NCI-H2196 treated with DMSO at 0.1 percent for 48 hours (cell line): ENCODE measurements around the gene TMEM247.

ENCODE experiments used
- DNase-seq: peaks from one replicate; lab custom pipeline; 2025; ENCODE audit not compliant: unreplicated experiment; lab: John Stamatoyannopoulos, UW

TMEM247 gene

DNA sequence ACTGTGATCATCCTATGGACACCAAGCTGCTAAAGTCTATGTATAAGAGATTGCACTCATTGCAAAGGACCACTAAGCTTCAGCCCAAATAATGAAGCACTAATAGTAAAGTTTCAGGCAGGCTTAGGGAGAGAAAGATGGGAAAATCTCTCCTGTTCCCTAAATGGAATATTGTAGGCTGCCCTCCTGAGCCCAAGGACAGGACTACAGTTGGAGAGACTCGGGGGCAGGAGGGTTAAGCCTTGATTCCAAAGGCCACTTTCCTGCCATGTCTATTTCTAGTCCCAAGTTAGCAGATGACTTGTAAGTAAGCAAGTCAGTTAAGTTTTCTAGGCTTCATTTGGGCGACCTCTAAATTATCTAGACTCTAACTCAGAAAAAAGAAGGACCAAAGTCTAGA is 9.0 kb downstream of the TMEM247 start:
- DNase-seq, result no peak

DNA sequence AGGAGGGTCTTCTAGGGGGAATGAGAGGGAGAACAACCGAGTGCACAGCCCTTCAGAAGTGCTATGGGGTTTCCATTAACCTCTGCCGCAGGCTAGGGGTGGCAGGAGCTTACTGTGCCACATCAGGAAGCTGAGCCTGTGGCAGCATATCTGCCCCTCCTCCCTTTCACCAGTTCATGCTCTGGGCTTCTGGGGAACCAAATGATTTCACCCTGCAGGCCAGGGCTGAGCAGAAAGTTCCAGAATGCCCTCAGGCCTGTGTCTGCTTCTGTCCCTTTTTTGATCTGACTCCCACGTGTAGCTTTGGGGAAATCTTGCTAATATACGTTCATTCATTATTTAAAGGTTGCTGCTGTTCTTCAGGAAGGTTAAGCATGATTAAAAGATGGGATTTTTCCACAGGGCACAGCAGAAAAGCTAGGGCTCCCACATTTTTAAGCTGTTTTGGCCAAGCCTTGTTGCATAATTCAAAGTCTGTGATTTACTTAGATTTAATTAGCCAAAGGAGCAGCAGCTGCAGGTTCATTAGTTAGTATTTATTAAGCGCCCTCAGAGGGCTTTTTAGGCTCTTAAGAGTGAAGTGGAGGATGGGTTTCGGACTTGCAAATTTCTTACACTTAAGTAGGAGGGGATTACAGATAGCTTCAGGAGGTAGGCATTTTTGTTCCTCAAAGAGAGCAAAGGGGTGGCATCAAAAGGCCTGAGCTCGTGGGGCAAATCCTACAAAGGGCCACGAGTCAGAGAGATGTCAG is 10.2 kb downstream of the TMEM247 start:
- no peak for DNase-seq

DNA sequence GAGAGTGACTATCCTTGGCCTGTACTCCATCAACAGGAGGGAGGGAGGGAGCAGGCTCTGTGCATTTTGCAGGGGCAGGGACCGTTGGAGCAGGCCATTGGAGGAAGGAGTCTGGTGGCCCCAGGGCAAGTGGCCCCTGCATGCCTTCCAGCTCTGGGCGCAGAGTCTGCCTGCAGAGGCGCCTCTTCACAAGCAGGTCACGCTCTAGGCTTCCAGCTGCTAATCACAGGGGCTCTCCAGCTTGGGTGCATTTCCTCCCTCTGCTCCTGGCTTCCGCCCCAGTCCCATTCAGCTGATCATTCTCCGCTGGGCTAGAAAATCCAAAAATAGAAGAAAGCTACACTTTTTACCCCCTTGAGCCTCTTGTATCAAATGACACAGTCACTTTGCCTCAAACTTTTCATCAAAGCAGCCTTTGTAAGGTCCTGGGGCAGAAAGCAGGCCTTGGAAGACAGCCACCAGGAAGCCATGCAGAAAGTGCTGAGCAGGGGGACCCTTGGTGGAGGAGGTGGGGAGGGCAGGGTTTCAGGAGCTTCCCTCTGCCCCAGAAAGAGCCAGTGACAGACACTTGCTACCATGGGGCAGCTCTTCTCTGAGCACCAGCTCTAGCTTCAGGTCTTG is 11.3 kb downstream of the TMEM247 start:
- DNase-seq, result no peak

DNA sequence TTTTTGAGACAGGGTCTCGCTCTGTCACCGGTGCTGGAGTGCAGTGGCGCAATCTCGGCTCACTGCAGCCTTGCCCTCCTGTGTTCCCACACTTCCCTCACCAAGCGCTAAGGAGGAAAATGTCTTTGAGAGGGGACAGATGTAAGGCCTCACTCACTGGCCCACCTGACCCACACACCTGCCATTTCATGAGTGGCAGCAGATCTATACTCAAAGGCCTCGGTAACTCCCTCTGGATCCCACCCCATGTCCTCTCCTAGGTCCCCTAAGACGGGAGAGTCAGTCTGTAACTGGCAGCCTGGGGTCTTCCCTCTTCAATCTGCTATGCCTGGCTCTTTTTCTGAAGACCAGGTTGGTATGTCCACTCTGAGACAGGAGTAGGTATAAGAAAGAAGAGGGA is 12.9 kb downstream of the TMEM247 start:
- DNase-seq, result no peak

DNA sequence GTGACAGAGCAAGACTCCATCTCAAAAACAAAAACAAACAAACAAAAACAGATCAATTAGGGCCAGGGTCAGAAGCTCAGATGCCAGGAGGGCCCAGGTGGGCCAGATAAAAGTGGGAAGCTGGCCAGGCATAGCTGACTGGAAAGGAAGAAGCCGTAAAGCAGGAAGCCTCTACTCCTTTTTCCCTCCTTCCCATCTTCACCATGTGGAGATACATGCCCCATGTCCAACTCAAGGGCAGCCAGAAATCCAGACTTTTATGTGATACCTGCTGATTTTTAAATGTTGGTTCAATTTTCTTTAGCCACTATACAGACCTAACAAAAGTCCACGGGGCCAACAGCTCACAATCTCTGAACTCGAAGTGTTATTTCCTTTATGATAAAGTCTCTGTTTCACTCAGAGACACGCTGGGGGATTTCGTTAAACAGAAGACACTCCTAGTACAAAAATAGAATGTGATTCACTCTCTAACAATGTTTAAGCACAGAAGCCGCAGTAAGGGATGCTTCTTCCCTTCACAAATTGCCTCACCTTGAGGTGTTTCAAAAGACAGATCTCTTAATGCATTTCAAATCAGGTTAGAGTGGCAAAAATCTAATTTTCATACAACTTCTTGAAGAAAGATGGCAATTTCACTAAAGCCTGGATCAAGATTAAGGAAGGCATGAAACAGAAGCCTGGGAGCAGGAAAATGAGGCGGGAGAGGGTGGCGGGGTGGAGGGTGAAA is 14.0 kb downstream of the TMEM247 start:
- DNase-seq, result no peak

DNA sequence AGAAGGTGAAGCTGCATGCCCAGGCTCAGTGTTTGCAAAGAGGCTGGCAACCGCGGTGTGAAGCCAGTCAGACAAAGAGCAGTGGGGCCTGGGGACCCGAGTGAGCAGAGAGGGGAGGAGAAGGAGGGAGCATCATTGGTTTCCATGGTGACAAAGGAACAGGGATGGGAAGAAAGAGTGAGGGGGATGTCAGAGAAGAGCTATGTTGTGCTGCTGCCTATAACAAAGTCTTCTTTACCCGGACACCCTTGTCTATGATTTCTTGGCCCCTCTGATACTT is 14.5 kb downstream of the TMEM247 start:
- DNase-seq, result no peak

DNA sequence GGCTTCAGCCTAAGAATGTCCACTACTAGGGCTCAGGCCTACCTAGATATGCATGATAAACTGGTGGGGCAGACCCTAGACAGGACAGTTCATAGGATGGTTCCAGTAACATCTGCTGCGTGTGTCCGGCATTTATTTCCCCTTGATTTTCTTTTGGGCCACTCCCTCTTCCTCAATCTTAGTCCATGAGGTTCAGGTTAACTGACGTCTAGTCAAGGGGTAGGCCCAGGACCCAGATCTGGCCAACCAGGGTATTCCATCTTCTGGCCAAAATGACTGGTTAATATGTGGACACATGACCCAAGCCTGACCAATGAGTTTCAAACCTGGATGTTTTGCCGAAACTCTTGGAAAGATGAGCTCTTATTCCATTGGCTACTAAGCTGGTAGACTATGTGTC is 15.2 kb downstream of the TMEM247 start:
- DNase-seq, result no peak

DNA sequence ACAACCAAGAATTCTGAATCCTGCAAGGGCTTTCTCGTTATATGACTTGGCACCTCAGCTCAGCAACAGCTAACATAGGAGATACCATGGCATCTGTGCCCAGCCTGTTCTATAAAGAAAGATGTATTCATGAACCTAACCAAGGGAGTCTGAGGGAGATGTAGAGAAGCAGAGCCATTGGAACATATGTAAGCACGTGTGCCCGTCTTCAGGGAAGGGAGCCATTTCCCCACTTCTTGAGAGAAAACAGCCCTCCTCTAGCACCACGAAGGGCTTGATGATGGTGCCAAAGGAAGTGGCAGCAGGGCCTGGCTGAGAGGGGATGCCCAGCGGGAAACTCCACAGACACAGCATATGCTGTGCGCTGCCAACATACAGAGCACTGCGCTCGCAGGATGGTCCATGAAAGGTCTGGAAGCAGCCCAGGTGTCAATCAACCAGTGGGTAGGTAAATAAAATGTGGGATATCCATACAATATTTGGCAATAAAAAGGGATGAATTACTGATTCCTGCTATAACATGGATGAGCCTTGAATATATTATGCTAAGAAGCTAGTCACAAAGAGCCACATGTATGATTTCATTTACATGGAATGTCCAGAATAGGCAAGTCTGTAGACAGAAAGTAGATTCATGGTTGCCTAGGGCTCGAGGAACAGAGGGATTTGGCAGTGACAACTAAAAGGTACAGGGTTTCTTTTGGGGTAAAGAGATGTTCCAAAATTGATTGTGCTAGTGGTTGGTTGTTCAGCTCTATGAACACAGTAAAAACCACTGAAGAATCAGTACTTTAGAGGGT is 16.1 kb downstream of the TMEM247 start:
- DNase-seq, result no peak

DNA sequence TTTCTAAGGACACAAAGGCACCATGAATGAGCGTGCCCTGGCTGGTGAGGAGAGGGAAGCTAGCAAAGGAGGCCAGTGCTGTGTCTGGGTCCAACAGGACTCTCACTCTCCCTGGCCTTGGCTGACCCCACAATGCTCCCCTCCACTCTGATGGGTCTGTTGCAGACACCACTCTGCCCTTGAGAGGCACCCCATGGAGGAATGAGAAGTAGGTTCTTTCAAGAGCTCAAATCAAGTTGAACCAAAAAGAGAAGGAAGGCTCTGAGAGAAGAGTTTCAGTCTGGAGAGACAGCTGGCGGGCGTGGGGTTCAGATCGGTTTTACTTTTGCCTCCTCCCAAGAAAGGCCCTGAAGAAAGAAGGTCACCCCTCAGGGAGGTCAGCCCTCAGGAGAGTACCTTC is 18.4 kb downstream of the TMEM247 start:
- no peak for DNase-seq

DNA sequence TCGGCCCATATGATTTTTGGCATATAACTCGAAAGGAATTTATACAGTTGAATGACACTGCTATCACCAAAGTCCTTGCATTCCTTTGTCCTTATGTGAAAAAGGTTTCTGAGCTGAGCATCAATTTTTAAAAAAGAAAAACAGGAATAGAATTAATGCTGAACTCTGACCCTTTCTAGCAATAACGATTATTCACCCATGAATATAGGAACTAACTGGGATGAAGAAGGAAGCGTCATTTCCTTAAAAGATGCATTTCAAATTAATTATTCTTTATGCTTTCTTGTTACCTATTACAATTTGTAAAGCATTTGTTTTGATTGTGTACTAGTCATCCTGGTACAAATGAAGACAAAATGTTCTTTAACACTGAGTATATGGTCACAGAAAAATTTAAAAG is 19.3 kb downstream of the TMEM247 start:
- DNase-seq, result no peak

DNA sequence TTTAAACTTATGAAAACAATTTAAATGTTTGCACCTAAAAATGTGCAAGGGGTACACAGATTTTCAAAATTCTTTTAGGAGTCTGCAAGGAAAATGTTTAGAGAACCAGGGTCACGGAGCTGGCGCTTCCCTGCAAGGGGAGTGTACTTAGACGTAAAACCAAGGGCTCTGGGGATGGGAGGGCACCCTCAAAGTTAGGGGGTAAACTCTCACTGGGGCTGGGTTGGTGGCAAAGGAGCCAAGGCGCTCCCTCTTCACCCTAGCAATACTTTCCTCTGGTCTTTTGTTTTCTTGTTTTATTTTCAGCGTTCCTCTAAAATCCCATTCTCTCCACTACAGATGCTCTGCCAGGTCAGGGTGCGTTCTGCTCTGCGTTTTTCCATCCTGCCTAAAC is 20.0 kb downstream of the TMEM247 start:
- DNase-seq, result no peak

DNA sequence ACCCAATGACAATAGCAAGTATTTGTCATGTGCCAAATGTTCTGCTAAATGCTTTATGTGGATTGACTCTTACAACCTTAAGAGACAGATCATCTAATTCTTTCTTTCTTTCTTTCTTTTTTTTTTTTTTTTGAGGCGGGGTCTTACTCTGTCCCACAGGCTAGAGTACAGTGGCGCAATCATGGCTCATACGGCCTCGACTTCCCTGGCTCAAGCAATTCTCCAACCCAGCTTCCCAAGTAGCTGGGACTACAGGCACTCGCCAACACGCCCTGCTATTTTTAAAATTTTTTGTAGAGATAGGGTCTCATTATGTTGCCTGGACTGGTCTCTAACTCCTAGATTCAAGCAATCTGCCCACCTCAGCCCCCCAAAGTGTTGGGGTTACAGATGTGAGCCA is 21.4 kb downstream of the TMEM247 start:
- no peak for DNase-seq

DNA sequence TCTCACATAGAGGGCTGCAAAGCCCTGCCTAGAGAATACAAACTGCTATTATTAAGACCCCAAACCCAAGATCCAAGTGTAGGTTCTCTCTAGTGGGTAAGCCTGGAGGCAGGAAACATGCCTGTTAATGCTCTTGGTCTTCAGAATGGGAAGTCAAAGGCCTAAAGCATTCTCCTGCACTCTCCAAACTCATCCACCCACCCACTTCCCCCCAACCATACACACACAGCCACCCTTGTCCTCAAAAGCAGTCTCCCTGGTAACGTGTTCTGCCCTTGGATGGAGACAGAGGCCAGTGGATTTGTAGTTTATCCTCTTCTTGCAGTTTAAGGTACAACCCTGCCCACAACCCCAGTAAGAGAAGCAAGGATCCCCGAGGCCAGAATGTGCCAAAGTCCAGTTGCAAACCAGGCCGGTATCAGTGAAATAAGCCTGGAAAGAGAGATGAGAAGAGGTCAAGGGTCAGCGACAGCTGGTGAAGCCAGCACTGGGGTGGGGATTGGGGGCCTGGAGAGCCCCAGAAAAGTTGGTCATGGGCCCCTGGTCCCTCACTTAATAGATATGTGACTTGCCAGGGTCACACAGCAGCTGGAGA is 23.0 kb downstream of the TMEM247 start:
- DNase-seq, result no peak

DNA sequence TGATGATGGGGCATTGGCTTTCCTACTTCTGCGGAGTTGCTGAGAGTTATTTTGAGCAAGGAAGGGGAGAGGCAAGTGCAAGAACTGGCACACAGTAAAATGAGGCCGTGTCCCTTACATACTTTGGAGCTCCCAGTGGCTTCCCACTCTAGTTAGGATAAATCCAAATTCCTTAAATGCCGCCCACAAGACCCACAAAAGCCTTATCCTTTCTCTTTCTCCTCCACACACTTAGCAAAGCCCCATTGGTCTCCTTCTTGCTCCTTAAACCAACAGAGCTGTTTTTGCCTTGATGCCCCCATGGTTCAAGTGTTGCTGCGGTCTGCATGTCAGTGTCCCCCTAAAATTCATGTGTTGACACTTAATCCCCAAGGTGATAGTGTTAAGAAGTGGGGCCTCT is 24.3 kb downstream of the TMEM247 start:
- DNase-seq, result no peak

DNA sequence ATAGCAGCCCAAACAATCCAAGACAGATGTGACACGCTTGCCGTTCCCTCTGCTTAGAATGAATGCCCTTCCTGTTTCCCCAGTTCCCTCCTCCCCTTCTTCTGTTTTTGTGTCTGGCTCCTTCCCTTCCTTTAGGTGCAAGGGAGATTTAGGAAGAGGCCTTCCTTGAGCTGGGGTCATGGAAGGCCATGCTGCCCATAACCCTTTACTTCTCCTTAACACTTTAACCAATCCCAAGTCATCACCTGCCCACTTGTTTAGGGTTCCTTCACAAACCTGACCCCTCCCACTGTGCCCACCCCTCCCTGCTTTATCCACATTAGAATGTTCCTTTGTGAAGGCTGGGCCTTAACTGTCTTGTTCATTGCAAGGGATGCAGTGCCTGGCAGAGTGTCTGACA is 24.9 kb downstream of the TMEM247 start:
- DNase-seq, result no peak

DNA sequence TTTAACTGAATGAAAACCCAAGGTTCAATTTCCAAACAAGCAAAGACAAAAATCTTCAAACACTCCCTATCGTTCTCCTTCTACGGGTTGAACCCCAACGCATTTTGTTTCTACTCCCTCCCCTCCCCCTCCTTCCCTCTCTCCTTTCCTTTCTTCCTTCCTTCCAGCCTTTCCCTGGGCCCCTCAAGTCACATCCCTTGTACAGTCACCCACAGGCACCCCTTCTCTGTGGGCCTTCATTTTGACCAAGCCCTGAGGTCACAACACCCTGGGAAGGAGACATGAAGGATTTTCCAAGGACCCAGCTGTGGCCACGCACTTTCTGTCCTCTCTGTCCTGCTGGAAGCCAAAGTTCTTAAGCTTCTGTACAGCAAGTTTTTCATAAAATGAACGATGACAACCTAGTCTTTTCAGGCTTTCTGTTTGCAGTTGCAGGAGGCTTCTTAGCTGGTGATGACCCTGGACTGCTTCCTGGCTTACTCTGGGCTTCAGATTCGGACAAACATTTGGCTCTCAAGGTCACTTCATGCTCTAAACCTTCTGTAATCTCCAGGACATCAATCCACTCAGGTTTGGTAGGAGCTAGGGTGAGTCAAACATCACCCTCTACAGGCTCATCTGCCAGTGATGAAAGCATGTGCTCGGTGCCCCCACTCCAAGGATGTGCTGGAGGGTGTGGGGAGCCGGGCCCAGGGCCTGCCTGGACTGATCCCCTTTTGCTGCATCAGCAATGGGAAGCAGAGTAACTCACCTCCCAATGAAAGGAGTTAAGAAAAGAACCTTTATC is 25.5 kb downstream of the TMEM247 start:
- DNase-seq, result no peak

DNA sequence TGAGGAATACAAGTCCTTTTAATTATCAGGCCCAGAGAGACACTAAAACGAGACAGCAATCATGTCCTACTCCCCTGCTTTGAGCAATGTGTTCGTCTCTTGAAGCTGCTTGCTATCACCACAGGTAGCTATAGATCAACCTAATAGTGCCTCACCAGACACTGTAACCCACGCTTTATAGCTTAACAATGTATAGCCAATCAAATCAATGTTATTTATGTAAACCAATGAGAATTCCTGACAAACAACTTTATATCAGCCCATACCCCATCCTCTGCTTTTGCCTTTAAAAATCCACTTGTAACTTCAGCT is 26.1 kb downstream of the TMEM247 start:
- DNase-seq, result no peak

DNA sequence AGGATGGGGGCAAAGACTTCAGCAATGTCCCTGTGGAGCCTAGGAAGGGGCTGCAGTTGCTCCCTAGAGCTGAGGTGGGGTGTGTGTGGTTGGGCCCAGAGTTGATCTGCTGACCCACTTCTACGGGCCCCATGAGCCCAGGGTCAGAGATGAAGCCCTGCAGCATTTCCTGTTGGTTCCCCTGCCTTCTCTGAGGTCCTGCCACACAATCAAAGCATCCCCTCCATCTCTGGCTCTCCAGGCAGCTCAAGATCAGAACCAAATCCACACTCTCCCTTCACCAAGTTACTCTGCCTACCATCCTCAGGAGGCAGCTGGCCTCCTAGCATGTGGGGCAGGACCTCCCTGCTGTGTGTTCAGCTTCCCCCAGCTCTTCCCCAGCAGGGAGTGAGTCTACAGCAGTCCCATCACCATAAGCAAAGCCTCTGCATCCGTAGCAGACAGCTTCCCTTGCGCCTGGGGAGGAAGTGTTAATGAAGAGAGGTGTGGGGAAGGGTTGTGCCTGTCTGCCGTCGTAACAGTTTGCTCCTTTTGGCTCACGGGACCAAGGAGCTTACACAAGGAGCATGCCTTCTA is 26.9 kb downstream of the TMEM247 start:
- DNase-seq, result no peak

DNA sequence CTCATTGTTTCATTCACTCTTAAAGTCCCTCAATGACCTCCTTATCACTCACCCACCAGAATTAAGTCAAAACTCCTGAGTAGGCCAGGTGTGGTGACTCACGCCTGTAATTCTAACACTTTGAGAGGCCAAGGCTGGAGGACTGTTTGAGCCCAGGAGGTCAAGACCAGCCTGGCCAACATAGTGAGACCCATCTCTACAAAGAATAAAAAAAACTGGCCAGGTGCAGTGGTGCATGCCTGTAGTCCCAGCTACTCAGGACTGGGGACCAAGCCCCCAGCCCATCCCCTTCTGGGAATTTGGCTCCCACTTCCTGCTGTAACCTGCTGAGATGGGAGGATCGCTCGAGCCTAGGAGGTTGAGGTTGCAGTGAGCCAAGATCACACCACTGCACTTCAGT is 28.9 kb downstream of the TMEM247 start:
- no peak for DNase-seq

DNA sequence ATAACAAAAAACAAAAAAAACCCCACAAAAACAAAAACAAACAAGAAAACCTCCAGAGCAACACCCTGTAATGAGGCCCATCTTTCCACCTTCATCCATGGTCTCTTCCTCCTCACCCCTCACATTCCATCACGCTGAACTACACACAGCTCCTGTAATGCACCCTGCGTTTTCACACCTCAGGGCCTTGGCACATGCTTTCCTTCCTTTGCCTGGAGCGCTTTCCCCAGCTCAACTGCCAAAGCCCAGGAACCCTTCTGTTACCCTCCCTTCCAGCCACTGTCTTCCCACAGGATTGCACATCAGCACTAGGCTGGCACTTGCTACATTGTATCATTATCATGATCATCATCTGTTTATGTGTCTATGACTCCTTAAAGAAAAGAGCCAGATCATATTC is 29.4 kb downstream of the TMEM247 start:
- no peak for DNase-seq
